IMR-90 (cell line): ENCODE data around the gene RALGPS1. TPM values are rescaled to one million over a fixed set of nuclear protein-coding genes. Genes with fewer than 3 reads are reported as not detected.

Experiments used
- ATAC-seq: fragments of 200-7000 bp; cut with Tn5 transposase; 2 replicates; pipeline ENCODE4 v1.9.1; 2020; ENCODE audit warnings: low read depth, mild to moderate bottlenecking, moderate library complexity
- BruUV-seq: library from RNA; stranded (reverse); fragments of 400-500 nt; replicated peaks from 2 replicates; lab custom pipeline; 2021; lab: Mats Ljungman, UMichigan
- CTCF ChIA-PET: fragments of 300-600 bp; formaldehyde crosslinking; extraction: SDS; loops from one replicate; lab custom pipeline; 2021; ENCODE audit warnings: antibody characterized with exemption; lab: Yijun Ruan, JAX
- POLR2A ChIA-PET: fragments of 300-600 bp; sonication (Branson Sonifier 250); formaldehyde crosslinking; loops from one replicate; lab custom pipeline; 2022; ENCODE audit warnings: antibody characterized with exemption; ENCODE audit not compliant: unreplicated experiment; lab: Charles Lee
- DNase-seq: peaks from one replicate; pipeline ENCODE4 v3.0.0; 2013
- H2AFZ ChIP-seq: replicated peaks from 2 replicates; pipeline ENCODE3; 2013; ENCODE audit warnings: low read length, mild to moderate bottlenecking; ENCODE audit not compliant: poor library complexity
- H2AK5ac ChIP-seq: 2 replicates; pipeline ENCODE4 v1.6.1; 2013; ENCODE audit warnings: low read depth, low read length, inconsistent platforms
- H2AK9ac ChIP-seq: replicated peaks from 2 replicates; pipeline ENCODE3; 2013; ENCODE audit warnings: mild to moderate bottlenecking, low read depth, low read length, moderate library complexity; ENCODE audit not compliant: poor library complexity
- H2BK120ac ChIP-seq: 2 replicates; pipeline ENCODE4 v1.6.1; 2013; ENCODE audit warnings: low read depth, low read length, inconsistent platforms
- H2BK15ac ChIP-seq: 3 replicates; pipeline ENCODE4 v1.6.1; 2013; ENCODE audit warnings: low read depth, low read length, inconsistent platforms
- H2BK20ac ChIP-seq: 2 replicates; pipeline ENCODE4 v1.6.1; 2013; ENCODE audit warnings: low read depth, mild to moderate bottlenecking, inconsistent platforms, low read length, moderate library complexity
- H2BK5ac ChIP-seq: 2 replicates; pipeline ENCODE4 v1.6.1; 2013; ENCODE audit warnings: mild to moderate bottlenecking, low read depth, low read length, inconsistent platforms; ENCODE audit not compliant: poor library complexity, severe bottlenecking
- H3K14ac ChIP-seq: replicated peaks from 2 replicates; pipeline ENCODE4 v1.6.1; 2013; ENCODE audit warnings: low read depth, low read length, inconsistent platforms
- H3K18ac ChIP-seq: 2 replicates; pipeline ENCODE4 v1.6.1; 2013; ENCODE audit warnings: low read depth, low read length, control low read depth
- H3K23ac ChIP-seq: 2 replicates; pipeline ENCODE4 v1.6.1; 2013; ENCODE audit warnings: low read depth, low read length, inconsistent platforms
- H3K27ac ChIP-seq: 2 replicates; pipeline ENCODE4 v1.5.1; 2013; ENCODE audit warnings: mild to moderate bottlenecking, control low read depth, low read length; ENCODE audit not compliant: insufficient read depth
- H3K27me3 ChIP-seq: 2 replicates; pipeline ENCODE4 v1.6.1; 2013; ENCODE audit warnings: low read length; ENCODE audit not compliant: control insufficient read depth, insufficient read depth
- H3K36me3 ChIP-seq: 2 replicates; pipeline ENCODE4 v1.6.1; 2013; ENCODE audit warnings: low read length, mixed read lengths; ENCODE audit not compliant: control insufficient read depth, insufficient read depth
- H3K4ac ChIP-seq: 2 replicates; pipeline ENCODE4 v1.6.1; 2013; ENCODE audit warnings: low read depth, low read length, inconsistent platforms
- H3K4me1 ChIP-seq: 2 replicates; pipeline ENCODE4 v1.6.1; 2013; ENCODE audit warnings: low read length, mixed read lengths; ENCODE audit not compliant: control insufficient read depth, insufficient read depth
- H3K4me2 ChIP-seq: 2 replicates; pipeline ENCODE4 v1.6.1; 2013; ENCODE audit warnings: low read depth, mild to moderate bottlenecking, control low read depth, low read length, moderate library complexity
- H3K4me3 ChIP-seq: 2 replicates; pipeline ENCODE4 v1.5.1; 2013; ENCODE audit warnings: low read depth, mild to moderate bottlenecking, control low read depth, low read length, moderate library complexity; ENCODE audit not compliant: insufficient read depth
- H3K56ac ChIP-seq: 2 replicates; pipeline ENCODE4 v1.6.1; 2013; ENCODE audit warnings: low read length, inconsistent platforms; ENCODE audit not compliant: insufficient read depth; ENCODE audit errors: extremely low read depth
- H3K79me1 ChIP-seq, 2 experiments: 2 replicates each; pipeline ENCODE4 v1.6.1; 2013; ENCODE audit warnings: low read length in 2 of 2, inconsistent platforms in 1 of 2, low read depth in 1 of 2
- H3K9ac ChIP-seq: 2 replicates; pipeline ENCODE4 v1.6.1; 2013; ENCODE audit warnings: low read depth, low read length, control low read depth
- H3K9me1 ChIP-seq: 2 replicates; pipeline ENCODE4 v1.6.1; 2013; ENCODE audit warnings: low read length, inconsistent platforms; ENCODE audit not compliant: insufficient read depth
- H3K9me3 ChIP-seq: 2 replicates; pipeline ENCODE4 v1.6.1; 2013; ENCODE audit warnings: low read length; ENCODE audit not compliant: control insufficient read depth, insufficient read depth
- H4K20me1 ChIP-seq: 2 replicates; pipeline ENCODE4 v1.6.1; 2013; ENCODE audit warnings: low read length, inconsistent platforms; ENCODE audit not compliant: insufficient read depth
- H4K5ac ChIP-seq: 2 replicates; pipeline ENCODE4 v1.6.1; 2013; ENCODE audit warnings: mild to moderate bottlenecking, low read depth, low read length, control low read depth
- H4K8ac ChIP-seq, 2 experiments: 2 replicates each; pipeline ENCODE4 v1.6.1; 2013; ENCODE audit warnings: low read depth in 2 of 2, low read length in 2 of 2, control low read depth in 1 of 2, inconsistent platforms in 1 of 2
- H4K91ac ChIP-seq: 2 replicates; pipeline ENCODE4 v1.6.1; 2013; ENCODE audit warnings: low read depth, low read length, inconsistent platforms; ENCODE audit not compliant: insufficient read depth
- BHLHE40 ChIP-seq: fragments of 150-350 bp; IDR thresholded peaks from 2 replicates; pipeline ENCODE4 v1.6.1; 2016; ENCODE audit warnings: mild to moderate bottlenecking, low read depth, low read length
- CEBPB ChIP-seq: IDR thresholded peaks from 2 replicates; pipeline ENCODE4 v1.6.1; 2012; ENCODE audit warnings: low read depth, low read length, improper control_type of control experiment
- WGBS, 2 experiments: methylation state at CpG; one replicate each; pipeline versions ENCODE4 v1.1.5 to v1.1.7; 2013; ENCODE audit warnings: missing lambda C conversion rate in 2 of 2; ENCODE audit not compliant: insufficient read length in 1 of 2; ENCODE audit errors: extremely low coverage in 2 of 2; 5-methylcytosine and 5-hydroxymethylcytosine counted together
- dilution Hi-C: fragments of 300-500 bp; cut with HindIII; formaldehyde crosslinking; loops from one replicate; pipeline ENCODE4 v1.14.3; 2018; ENCODE audit warnings: low sequenced_read_pairs; ENCODE audit not compliant: unreplicated experiment
- in situ Hi-C: fragments of 300-500 bp; cut with MboI; formaldehyde crosslinking; loops from 3 replicates; pipeline ENCODE4 v1.14.3; 2019; ENCODE audit warnings: low sequenced_read_pairs, inconsistent platforms, mixed read lengths
- intact Hi-C: fragments of 100-400 bp; cut with micrococcal nuclease; formaldehyde crosslinking; loops from 2 replicates; pipeline ENCODE4 v1.10.0; 2022
- polyA plus RNA-seq, 3 experiments: library from polyadenylated mRNA; depleted of rRNA; stranded (reverse); fragments of >200 nt; gene quantifications; 2 replicates each; pipeline ENCODE4 v1.2.3, GENCODE V29; 2012; ENCODE audit warnings: low replicate concordance in 1 of 3
- total RNA-seq: library from RNA; depleted of rRNA; stranded (reverse); fragments of >200 nt; gene quantifications from 2 replicates; pipeline ENCODE4 v1.2.3, GENCODE V29; 2012

The RALGPS1 gene
- total and polyA plus RNA-seq, 2 of the 4 experiments (the other 2 are of a cell fraction): 0.90 to 2.8 TPM

- Histone ChIP-seq H2AK5ac (peak overlapping the region; percentile 35; the same call in 1 of the 2 replicates), H2BK15ac (no peak overlapping the region), H4K91ac (no peak overlapping the region), H3K18ac (no peak overlapping the region), H2BK5ac (peak overlapping the region; percentile 11), H2AFZ (no peak overlapping the region), H3K27ac (no peak overlapping the region), H2AK9ac (no peak overlapping the region), H4K20me1 (peaks cover 37% of the 10 kb centered on the region), H3K9me1 (peaks cover 10% of the 10 kb centered on the region), H3K79me1 (peaks cover 23 to 48% of the 10 kb centered on the region in 2 experiments), H3K9ac (no peak overlapping the region), H4K8ac (no peak overlapping the region), H4K5ac (no peak overlapping the region), H3K23ac (peak overlapping the region; percentile 5; the same call in 1 of the 2 replicates), H3K56ac (no peak overlapping the region), H3K36me3 (peaks cover 21% of the 10 kb centered on the region), H3K27me3 (no peaks in the 10 kb centered on the region), H3K4me2 (no peak overlapping the region), H3K4me3 (no peak overlapping the region), H2BK20ac (no peak overlapping the region), H3K9me3 (no peaks in the 10 kb centered on the region), H3K4me1 (peaks cover 3% of the 10 kb centered on the region), H3K4ac (no peak overlapping the region), H3K14ac (no peak overlapping the region), H2BK120ac (no peak overlapping the region)
- 100% methylated on average over 4 of the region's 6 CpGs; no CpG with 5 or more reads in 1 of the 2 experiments for WGBS, 2 experiments
- ATAC-seq (peak; percentile 48), DNase-seq (peak; percentile 42)
- POLR2A ChIA-PET: interaction anchor here (0.6 kb wide), 1 partner anchor 22 kb away, joined by 3 read pairs; no protein-coding TSS in a partner anchor
- TF ChIP-seq BHLHE40 (no peak), CEBPB (peak; percentile 77)
- dilution Hi-C loops (no loop called here), in situ Hi-C loops (no loop called here), intact Hi-C loops (no loop called here)
- CTCF ChIA-PET: no interaction called here
- BruUV-seq: no TSS peak
Measured at GRCh38 chr9:126885131-126885641, 29.4 kb upstream of the RALGPS1 start.
